ENCODE results near the gene AK9.

DNA sequence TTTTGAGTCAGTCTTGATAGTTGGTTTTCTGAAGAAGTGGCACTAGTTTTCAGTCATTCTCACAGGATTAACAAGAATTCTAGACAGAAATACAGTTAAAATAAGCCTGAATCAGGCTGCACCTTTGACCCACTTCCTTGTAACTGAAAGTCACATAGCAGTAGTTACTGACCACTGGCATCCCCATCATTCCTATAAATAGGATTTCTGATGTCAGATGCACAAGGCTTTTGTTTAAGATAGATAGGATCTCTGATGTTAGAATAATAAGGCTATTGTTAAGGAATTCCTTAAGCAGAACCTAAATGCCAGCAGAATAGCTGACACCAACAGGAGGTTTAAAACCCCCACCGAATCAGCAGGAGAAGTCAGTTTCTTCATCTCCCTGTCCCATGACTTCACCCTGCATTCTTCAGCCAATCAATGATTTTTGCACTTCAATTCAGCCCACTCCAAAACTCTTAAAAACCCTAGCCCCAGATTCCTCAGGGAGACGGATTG, 177.4 kb downstream of the AK9 start:
- no peak for TF ChIP-seq EGR1 (IDR thresholded peaks at IDR 0.05; ENCODE audit: low read depth)
- TF ChIP-seq EZH2phosphoT487 (IDR thresholded peaks at IDR 0.05; ENCODE audit: borderline replicate concordance) = no peak
- TF ChIP-seq POLR2A (IDR thresholded peaks at IDR 0.05; ENCODE audit: borderline replicate concordance, extremely low read depth, insufficient read depth, insufficient read length) = no peak
